Activated T-helper 9 cell treated with anti-CD3 and anti-CD28 coated beads, Interleukin-2, amount 50 U/mL, for 16 hours (primary cell): ENCODE results near the gene GOLGA1.

Source experiments
- DNase-seq: peaks from one replicate; pipeline ENCODE4 v3.0.0-alpha.2; 2020; ENCODE audit warnings: low read depth

GOLGA1 gene

GRCh38 chr9:124882231-124882630, 58.7 kb downstream of the GOLGA1 start:
- no peak for DNase-seq

GRCh38 chr9:124881138-124881743, 59.6 kb downstream of the GOLGA1 start:
- no peak for DNase-seq

GRCh38 chr9:124880501-124880900, 60.4 kb downstream of the GOLGA1 start:
- no peak for DNase-seq

- DNase-seq: no peak
These were observed 61.7 kb downstream of the GOLGA1 start for GRCh38 chr9:124879226-124879625.

- no peak for DNase-seq
These were observed 62.4 kb downstream of the GOLGA1 start for GRCh38 chr9:124878518-124878917.

- DNase-seq: no peak
These were observed 62.9 kb downstream of the GOLGA1 start for GRCh38 chr9:124878021-124878420.

GRCh38 chr9:124877021-124877782, 63.7 kb downstream of the GOLGA1 start:
- DNase-seq: no peak

GRCh38 chr9:124875501-124875900, 65.4 kb downstream of the GOLGA1 start:
- no peak for DNase-seq

- no peak for DNase-seq
These were observed 67.2 kb downstream of the GOLGA1 start for GRCh38 chr9:124873664-124874063.

GRCh38 chr9:124871156-124871561, 69.7 kb downstream of the GOLGA1 start:
- no peak for DNase-seq

GRCh38 chr9:124870723-124871122, 70.2 kb downstream of the GOLGA1 start:
- no peak for DNase-seq

- peak; percentile 85 for DNase-seq
These were observed 70.8 kb downstream of the GOLGA1 start for GRCh38 chr9:124869986-124870560.

- DNase-seq: peak; percentile 37
These were observed 71.4 kb downstream of the GOLGA1 start for GRCh38 chr9:124869466-124869985.

GRCh38 chr9:124868511-124869465, 72.1 kb downstream of the GOLGA1 start:
- peak; percentile 92 for DNase-seq

GRCh38 chr9:124863371-124863871, 77.5 kb downstream of the GOLGA1 start:
- no peak for DNase-seq

- peak; percentile 95 for DNase-seq
These were observed 79.3 kb downstream of the GOLGA1 start, which contains the start of the genes ARPC5L and RPL35 for GRCh38 chr9:124861342-124862229. TSS of gene ARPC5L (plus strand) at chr9:124862130. CDS start at chr9:124869291, 7,161 bp downstream. TSS of gene RPL35 (minus strand) at chr9:124861957. CDS start at chr9:124861912, 45 bp downstream.

- DNase-seq: no peak
These were observed 80.1 kb downstream of the GOLGA1 start for GRCh38 chr9:124860582-124861341.

- DNase-seq: no peak
These were observed 80.9 kb downstream of the GOLGA1 start for GRCh38 chr9:124859803-124860581.
